Measurements from ENCODE around the gene MYL4. TPM values are rescaled to one million over a fixed set of nuclear protein-coding genes. Genes with fewer than 3 reads are reported as not detected.

The MYL4 gene
- total and polyA plus RNA-seq, 10 of the 15 experiments (the other 5 are each of a cell fraction or from before 2014, with no cell fraction given), result 0.23 to 1.6 (median 0.58) TPM; not detected in 3

- TF ChIP-seq EP300 (IDR thresholded peaks at IDR 0.05; ENCODE audit: borderline replicate concordance in 1 of 2, control insufficient read depth in 1 of 2, low read depth in 2 of 2, low read length in 2 of 2), result no peak
- TF ChIP-seq NR2F1 (conservative IDR thresholded peaks at IDR 0.05), result no peak
- no peak for TF ChIP-seq YY1 (IDR thresholded peaks at IDR 0.05; ENCODE audit: low read depth, low read length)
- TF ChIP-seq KAT2A (conservative IDR thresholded peaks at IDR 0.05; ENCODE audit: control insufficient read depth, low read depth, low read length), result no peak
- TF ChIP-seq NKRF (conservative IDR thresholded peaks at IDR 0.05), result no peak
- TF ChIP-seq CEBPB (IDR thresholded peaks at IDR 0.05; ENCODE audit: borderline replicate concordance in 1 of 2, low read depth in 2 of 2, low read length in 2 of 2), result no peak
- TF ChIP-seq NFXL1 (IDR thresholded peaks at IDR 0.05; ENCODE audit: borderline replicate concordance), result no peak
- no peak for TF ChIP-seq EED (IDR thresholded peaks at IDR 0.05; ENCODE audit: low read depth)
- no peak for TF ChIP-seq CBX5 (IDR thresholded peaks at IDR 0.05; ENCODE audit: low read depth)
These were observed 351 bp downstream of the MYL4 start (continued) for GRCh38 chr17:47209499-47209898.

- in situ Hi-C loops (cut with MboI) (no loop called here), intact Hi-C loops (cut with micrococcal nuclease; ENCODE audit: unreplicated experiment) (no loop called here)
- H2AFZ ChIP-seq (ENCODE audit: control insufficient read depth, low read depth, low read length), result no peak overlapping the region
- BruUV-seq (replicated peaks), result no TSS peak
- H3K79me2 ChIP-seq (ENCODE audit: control insufficient read depth, insufficient read depth, low read length), result no peaks in the 10 kb centered on the region
- ChIA-PET SMC1A (ENCODE audit: uncharacterized antibody, unreplicated experiment) (interaction anchor here (0.6 to 9.3 kb wide), 4 partner anchors 9 to 26 kb away, joined by 3 to 79 read pairs (median 4); no protein-coding TSS in a partner anchor), RAD21 (ENCODE audit: unreplicated experiment) (interaction anchor here (0.5 to 1.1 kb wide), 2 partner anchors 107 to 285 kb away, joined by 4 read pairs; no protein-coding TSS in a partner anchor), CTCF (interaction anchor here (1.0 kb wide), 1 partner anchor 106 kb away, joined by 3 read pairs; no protein-coding TSS in a partner anchor), POLR2A (interaction anchor here (0.6 to 1.0 kb wide), 3 partner anchors 9 to 41 kb away, joined by 3 to 4 read pairs (median 4); no protein-coding TSS in a partner anchor)
- H3K4me3 ChIP-seq, result no peak overlapping the region
- ATAC-seq (no peak), FAIRE-seq (no peak), DNase-seq (ENCODE audit: low read depth, low spot score) (no peak)
- no peak overlapping the region for H3K4me2 ChIP-seq (ENCODE audit: control insufficient read depth, insufficient read depth)
- 42% methylated on average over 3 of the region's 3 CpGs for WGBS (ENCODE audit: insufficient coverage, insufficient replicate concordance, low lambda C conversion rate, missing lambda C conversion rate)
- H3K4me1 ChIP-seq (ENCODE audit: control insufficient read depth, insufficient read depth, low read length), result peaks cover 38% of the 10 kb centered on the region
- H4K20me1 ChIP-seq (ENCODE audit: control insufficient read depth, insufficient read depth), result no peaks in the 10 kb centered on the region
- no peaks in the 10 kb centered on the region for H3K36me3 ChIP-seq (ENCODE audit: control insufficient read depth in 2 of 2, insufficient read depth in 2 of 2, low read length in 1 of 2)
- no peak overlapping the region for H3K27ac ChIP-seq (ENCODE audit: control insufficient read depth, insufficient read depth)
- H3K9me3 ChIP-seq (replicated peaks; ENCODE audit: control insufficient read depth, insufficient read depth, low read length), result no peaks in the 10 kb centered on the region
- no peaks in the 10 kb centered on the region for H3K27me3 ChIP-seq (replicated peaks in 1 of 2; ENCODE audit: control insufficient read depth in 2 of 2, insufficient read depth in 2 of 2, low read length in 1 of 2)
- H3K9ac ChIP-seq (ENCODE audit: control insufficient read depth, insufficient read depth, low read length), result no peak overlapping the region
- TF ChIP-seq MTA3 (IDR thresholded peaks at IDR 0.05; ENCODE audit: borderline replicate concordance, low read length), result no peak
- no peak for TF ChIP-seq ZNF687 (IDR thresholded peaks at IDR 0.05)
- no peak for TF ChIP-seq ZBTB33 (IDR thresholded peaks at IDR 0.05)
- TF ChIP-seq ZNF207 (IDR thresholded peaks at IDR 0.05; ENCODE audit: borderline replicate concordance), result no peak
- TF ChIP-seq MYB (IDR thresholded peaks at IDR 0.05; ENCODE audit: borderline replicate concordance, low read depth, low read length), result no peak
- no peak for TF ChIP-seq IKZF1 (conservative IDR thresholded peaks at IDR 0.05)
- TF ChIP-seq BMI1 (IDR thresholded peaks at IDR 0.05; ENCODE audit: borderline replicate concordance), result no peak
These were observed 957 bp downstream of the MYL4 start for GRCh38 chr17:47210105-47210504.

Measured in GM12878 (cell line).